DOHH2 (cell line): ENCODE data around the gene SPACA7.

Experiments
- CTCF ChIP-seq: fragments of 200-600 bp; sonication (generic); IDR thresholded peaks from one replicate; pipeline ENCODE4 v1.5.1; 2014; ENCODE audit warnings: antibody characterized with exemption, mild to moderate bottlenecking, low read depth, low read length; ENCODE audit not compliant: poor library complexity, severe bottlenecking
- EZH2phosphoT487 ChIP-seq: fragments of 200-600 bp; sonication (generic); IDR thresholded peaks from 2 replicates; pipeline ENCODE4 v1.6.1; 2017; ENCODE audit warnings: borderline replicate concordance, mild to moderate bottlenecking, antibody characterized with exemption, low read length, moderate library complexity, mixed read lengths

DNA sequence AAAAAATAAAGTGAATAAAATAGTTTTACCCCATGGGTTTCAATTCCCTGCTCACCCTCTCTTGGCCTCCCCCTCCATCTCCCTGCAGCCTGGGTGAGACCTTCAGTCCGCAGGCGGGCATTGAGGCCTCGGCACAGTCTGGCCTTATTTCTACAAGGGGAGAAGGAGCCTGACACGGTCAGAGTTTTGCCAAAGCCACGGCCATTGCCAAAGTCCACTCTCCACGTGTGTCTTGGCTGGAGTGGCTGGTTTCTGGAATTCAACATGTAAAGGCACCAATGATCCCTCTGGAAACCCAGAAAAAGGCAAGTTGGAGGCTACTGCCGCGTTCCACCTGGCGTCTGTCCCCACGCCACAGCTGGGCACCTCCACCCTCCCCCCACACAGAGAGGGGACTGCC is 43.4 kb upstream of the SPACA7 start:
- no peak for TF ChIP-seq CTCF
- TF ChIP-seq EZH2phosphoT487: no peak
